Measurements from ENCODE around the gene GEMIN7. TPM values are rescaled to one million over a fixed set of nuclear protein-coding genes. Genes with fewer than 3 reads are reported as not detected.

Gene GEMIN7
- total RNA-seq, 2 donors from 2014 or later = 15.8 to 19.5 TPM

- 87 to 93% methylated on average over 3 to 13 of the region's 13 CpGs for WGBS, 2 donors
- DNase-seq = no peak
Observed at GRCh38 chr19:45130236-45130635, 51.2 kb downstream of the GEMIN7 start.

GRCh38 chr19:45130888-45131615 lies 52.0 kb downstream of the GEMIN7 start:
- peak in 1 of 4 donors; percentile 24 for DNase-seq
- Histone ChIP-seq H3K4me3 (no peak overlapping the region), H3K36me3 (replicated peaks in 1 of 2; ENCODE audit: insufficient read depth in 1 of 2, low read depth in 2 of 2) (no peaks in the 10 kb centered on the region), H3K27me3 (no peaks in the 10 kb centered on the region), H3K27ac (no peak overlapping the region), H3K4me1 (peaks cover 3% of the 10 kb centered on the region), H3K9me3 (no peaks in the 10 kb centered on the region)
- intact Hi-C loops (cut with DNase I) = no loop called here
- ATAC-seq = peak; percentile 15
- 57 to 59% methylated on average over 4 to 10 of the region's 13 CpGs for WGBS, 2 donors
- TF ChIP-seq, protein P1, sequence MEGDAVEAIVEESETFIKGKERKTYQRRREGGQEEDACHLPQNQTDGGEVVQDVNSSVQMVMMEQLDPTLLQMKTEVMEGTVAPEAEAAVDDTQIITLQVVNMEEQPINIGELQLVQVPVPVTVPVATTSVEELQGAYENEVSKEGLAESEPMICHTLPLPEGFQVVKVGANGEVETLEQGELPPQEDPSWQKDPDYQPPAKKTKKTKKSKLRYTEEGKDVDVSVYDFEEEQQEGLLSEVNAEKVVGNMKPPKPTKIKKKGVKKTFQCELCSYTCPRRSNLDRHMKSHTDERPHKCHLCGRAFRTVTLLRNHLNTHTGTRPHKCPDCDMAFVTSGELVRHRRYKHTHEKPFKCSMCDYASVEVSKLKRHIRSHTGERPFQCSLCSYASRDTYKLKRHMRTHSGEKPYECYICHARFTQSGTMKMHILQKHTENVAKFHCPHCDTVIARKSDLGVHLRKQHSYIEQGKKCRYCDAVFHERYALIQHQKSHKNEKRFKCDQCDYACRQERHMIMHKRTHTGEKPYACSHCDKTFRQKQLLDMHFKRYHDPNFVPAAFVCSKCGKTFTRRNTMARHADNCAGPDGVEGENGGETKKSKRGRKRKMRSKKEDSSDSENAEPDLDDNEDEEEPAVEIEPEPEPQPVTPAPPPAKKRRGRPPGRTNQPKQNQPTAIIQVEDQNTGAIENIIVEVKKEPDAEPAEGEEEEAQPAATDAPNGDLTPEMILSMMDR (IDR thresholded peaks at IDR 0.05) = peak in 1 of 7 experiments; percentile 6
- TF ChIP-seq POLR2A (IDR thresholded peaks at IDR 0.05) = no peak

More at GRCh38 chr19:45130236-45130635, 51.2 kb downstream of the GEMIN7 start:
- no peaks in the 10 kb centered on the region for H3K36me3 ChIP-seq (replicated peaks in 1 of 2; ENCODE audit: insufficient read depth in 1 of 2, low read depth in 2 of 2)
- ATAC-seq = no peak
- TF ChIP-seq, protein P1 (IDR thresholded peaks at IDR 0.05) = no peak
- TF ChIP-seq POLR2A (IDR thresholded peaks at IDR 0.05) = no peak
- H3K4me1 ChIP-seq = peaks cover 10% of the 10 kb centered on the region
- intact Hi-C loops (cut with DNase I) = no loop called here
- H3K9me3 ChIP-seq = no peaks in the 10 kb centered on the region
- H3K4me3 ChIP-seq = no peak overlapping the region
- H3K27ac ChIP-seq = no peak overlapping the region
- no peaks in the 10 kb centered on the region for H3K27me3 ChIP-seq

DNA sequence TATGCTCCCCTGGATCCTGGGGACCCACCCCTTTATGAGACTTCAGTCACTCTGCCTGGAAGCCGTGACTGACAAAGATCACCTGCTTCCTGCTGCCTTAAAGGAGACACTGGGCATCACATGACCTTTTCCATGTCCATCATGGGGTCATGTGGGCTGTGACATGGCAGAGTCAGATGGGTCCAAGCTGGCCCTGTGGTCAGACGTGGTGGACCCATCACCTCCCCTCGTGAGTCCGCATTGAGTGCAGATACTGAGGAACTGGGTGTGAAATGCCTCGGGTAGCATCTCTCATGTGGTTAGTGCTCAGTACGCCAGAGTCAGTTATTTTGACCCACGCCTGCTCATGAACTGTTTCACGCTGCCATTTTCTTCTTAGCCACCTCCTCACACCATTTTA lies 54.6 kb downstream of the GEMIN7 start:
- H3K9me3 ChIP-seq = no peaks in the 10 kb centered on the region
- no peak for TF ChIP-seq POLR2A (IDR thresholded peaks at IDR 0.05)
- TF ChIP-seq, protein P1 (IDR thresholded peaks at IDR 0.05) = no peak
- no peak overlapping the region for H3K27ac ChIP-seq
- H3K4me3 ChIP-seq = no peak overlapping the region
- no peak for ATAC-seq
- intact Hi-C loops (cut with DNase I) = no loop called here
- no peak for DNase-seq
- 95 to 96% methylated on average over 4 to 8 of the region's 8 CpGs for whole genome bisulfite sequencing, 2 donors
- H3K4me1 ChIP-seq = peaks cover 14% of the 10 kb centered on the region
- H3K27me3 ChIP-seq = no peaks in the 10 kb centered on the region
- no peaks in the 10 kb centered on the region for H3K36me3 ChIP-seq (replicated peaks in 1 of 2; ENCODE audit: insufficient read depth in 1 of 2, low read depth in 2 of 2)

GRCh38 chr19:45135176-45135885 lies 56.3 kb downstream of the GEMIN7 start:
- no peak overlapping the region for H3K4me3 ChIP-seq
- H3K9me3 ChIP-seq = no peaks in the 10 kb centered on the region
- no peak overlapping the region for H3K27ac ChIP-seq
- ATAC-seq = no peak
- no peaks in the 10 kb centered on the region for H3K27me3 ChIP-seq
- WGBS, 2 donors = 96 to 97% methylated on average over 21 of the region's 21 CpGs
- TF ChIP-seq POLR2A (IDR thresholded peaks at IDR 0.05) = no peak
- TF ChIP-seq, protein P1 (IDR thresholded peaks at IDR 0.05) = no peak
- no peaks in the 10 kb centered on the region for H3K36me3 ChIP-seq (replicated peaks in 1 of 2; ENCODE audit: insufficient read depth in 1 of 2, low read depth in 2 of 2)
- peaks cover 14% of the 10 kb centered on the region for H3K4me1 ChIP-seq
- DNase-seq = no peak
- intact Hi-C loops (cut with DNase I) = no loop called here

All from body of pancreas (tissue), 4 donors.